CD14-positive monocyte (primary cell): Measurements from ENCODE around the gene DIPK2A. TPM values are rescaled to one million over a fixed set of nuclear protein-coding genes. Genes with fewer than 3 reads are reported as not detected.

ENCODE experiments used
- DNase-seq, 3 donors: peaks; one replicate each; pipeline ENCODE4 v3.0.0-alpha.2; 2011 to 2022
- H2AFZ ChIP-seq: 2 replicates; pipeline ENCODE4 v1.6.0; 2012; ENCODE audit warnings: mild to moderate bottlenecking, low read depth, low read length, inconsistent platforms; ENCODE audit not compliant: insufficient read depth, poor library complexity, severe bottlenecking
- H3K27ac ChIP-seq, 2 donors: 1 replicate in 1 of 2; 2 replicates in 1 of 2; pipeline ENCODE4 v1.5.1; 2012 to 2013; ENCODE audit warnings: low read length in 2 of 2, control low read depth in 1 of 2, inconsistent platforms in 1 of 2, low read depth in 1 of 2, mild to moderate bottlenecking in 1 of 2
- H3K27me3 ChIP-seq, 2 donors: one replicate each; pipeline versions ENCODE4 v1.6.0 to v1.6.1; 2011 to 2013; ENCODE audit warnings: low read length in 2 of 2; ENCODE audit not compliant: control insufficient read depth in 2 of 2, insufficient read depth in 2 of 2
- H3K36me3 ChIP-seq, 2 donors: replicated peaks in 1 of 2; 1 replicate in 1 of 2; 2 replicates in 1 of 2; pipeline versions ENCODE4 v1.5.1 to v1.6.1; 2012 to 2013; ENCODE audit warnings: low read length in 2 of 2, control low read depth in 1 of 2, inconsistent platforms in 1 of 2, mild to moderate bottlenecking in 1 of 2; ENCODE audit not compliant: insufficient read depth in 2 of 2, control insufficient read depth in 1 of 2
- H3K4me1 ChIP-seq, 2 donors: 1 replicate in 1 of 2; 2 replicates in 1 of 2; pipeline versions ENCODE4 v1.5.1 to v1.6.1; 2012 to 2013; ENCODE audit warnings: low read length in 2 of 2, control low read depth in 1 of 2, inconsistent platforms in 1 of 2, mild to moderate bottlenecking in 1 of 2, moderate library complexity in 1 of 2; ENCODE audit not compliant: insufficient read depth in 2 of 2, control insufficient read depth in 1 of 2
- H3K4me2 ChIP-seq: replicated peaks from 2 replicates; pipeline ENCODE3; 2012; ENCODE audit warnings: low read length, moderate library complexity, mild to moderate bottlenecking; ENCODE audit not compliant: poor library complexity, severe bottlenecking; ENCODE audit errors: extremely low read depth
- H3K4me3 ChIP-seq, 3 experiments: fragments of 200-600 bp in 1 of 3; sonication (generic) in 1 of 3; replicated peaks in 1 of 3; 1 replicate in 2 of 3; 2 replicates in 1 of 3; pipeline ENCODE4 v1.5.1; 2011 to 2013; ENCODE audit warnings: low read length in 3 of 3, mild to moderate bottlenecking in 3 of 3, control low read depth in 2 of 3, low read depth in 2 of 3, inconsistent platforms in 1 of 3, moderate library complexity in 1 of 3
- H3K79me2 ChIP-seq: 2 replicates; pipeline ENCODE4 v1.6.0; 2012; ENCODE audit warnings: mild to moderate bottlenecking, control low read depth, inconsistent platforms, low read length, moderate library complexity; ENCODE audit not compliant: insufficient read depth
- H3K9ac ChIP-seq: 2 replicates; pipeline ENCODE4 v1.6.0; 2017; ENCODE audit warnings: low read length, mild to moderate bottlenecking; ENCODE audit not compliant: insufficient read depth, poor library complexity, severe bottlenecking
- H3K9me3 ChIP-seq, 2 donors: replicated peaks in 1 of 2; 1 replicate in 1 of 2; 2 replicates in 1 of 2; pipeline versions ENCODE4 v1.5.1 to v1.6.1; 2012 to 2013; ENCODE audit warnings: low read length in 2 of 2, control low read depth in 1 of 2; ENCODE audit not compliant: control insufficient read depth in 1 of 2, insufficient read depth in 1 of 2
- H4K20me1 ChIP-seq: 2 replicates; pipeline ENCODE4 v1.6.0; 2012; ENCODE audit warnings: mild to moderate bottlenecking, low read length, control low read depth, moderate library complexity; ENCODE audit not compliant: insufficient read depth
- H3K27ac Mint-ChIP-seq, 7 donors: one replicate each; pipeline ENCODE4 v1.8.0; 2020; ENCODE audit warnings: mild to moderate bottlenecking in 7 of 7, mixed read lengths in 7 of 7, moderate library complexity in 6 of 7, inconsistent platforms in 2 of 7
- H3K27me3 Mint-ChIP-seq, 3 donors: one replicate each; pipeline ENCODE4 v1.8.0; 2021 to 2022; ENCODE audit warnings: low read depth in 3 of 3, mild to moderate bottlenecking in 3 of 3, mixed read lengths in 3 of 3, moderate library complexity in 3 of 3, inconsistent platforms in 1 of 3
- H3K36me3 Mint-ChIP-seq, 2 donors: one replicate each; pipeline ENCODE4 v1.8.0; 2020; ENCODE audit warnings: mixed read lengths in 2 of 2, inconsistent platforms in 1 of 2, mild to moderate bottlenecking in 1 of 2
- H3K4me1 Mint-ChIP-seq: one replicate; pipeline ENCODE4 v1.8.0; 2020; ENCODE audit warnings: mild to moderate bottlenecking, mixed read lengths
- H3K4me3 Mint-ChIP-seq, 2 donors: one replicate each; pipeline ENCODE4 v1.8.0; 2020; ENCODE audit warnings: mild to moderate bottlenecking in 2 of 2, mixed read lengths in 2 of 2, moderate library complexity in 1 of 2
- H3K9me3 Mint-ChIP-seq, 7 donors: one replicate each; pipeline ENCODE4 v1.8.0; 2020 to 2022; ENCODE audit warnings: mixed read lengths in 7 of 7, mild to moderate bottlenecking in 6 of 7, moderate library complexity in 6 of 7, inconsistent platforms in 2 of 7
- WGBS: methylation state at CpG from one replicate; pipeline ENCODE4 v1.1.5; 2013; ENCODE audit warnings: missing lambda C conversion rate; ENCODE audit not compliant: insufficient coverage; 5-methylcytosine and 5-hydroxymethylcytosine counted together
- intact Hi-C, 2 donors: fragments of 100-400 bp; cut with micrococcal nuclease; formaldehyde crosslinking; loops; one replicate each; pipeline versions ENCODE4 v1.15.0 to v1.15.1; 2023
- polyA plus RNA-seq, 3 donors: library from polyadenylated mRNA; depleted of rRNA in 1 of 3; unstranded in 2 of 3; stranded (reverse) in 1 of 3; fragments of 300-500 nt in 2 of 3; fragments of >200 nt in 1 of 3; fragmentation: Illumina TruSeq in 2 of 3; gene quantifications; 1 replicate in 2 of 3; 2 replicates in 1 of 3; pipeline ENCODE4 v1.2.3, GENCODE V29; 2012 to 2021
- TF ChIP-seq, protein P1 (sequence below): fragments of 200-600 bp; IDR thresholded peaks from one replicate; pipeline ENCODE4 v1.8.0; 2022; ENCODE audit warnings: antibody characterized with exemption, mild to moderate bottlenecking

The DIPK2A gene
- polyA plus RNA-seq, 3 donors, result 15.4 to 26.9 (median 21.4) TPM

- no peaks in the 10 kb centered on the region for H3K79me2 ChIP-seq
- peaks cover 0 to 2% (median 0%) of the 10 kb centered on the region in 3 donors for H3K27me3 Mint-ChIP-seq
- TF ChIP-seq, protein P1, sequence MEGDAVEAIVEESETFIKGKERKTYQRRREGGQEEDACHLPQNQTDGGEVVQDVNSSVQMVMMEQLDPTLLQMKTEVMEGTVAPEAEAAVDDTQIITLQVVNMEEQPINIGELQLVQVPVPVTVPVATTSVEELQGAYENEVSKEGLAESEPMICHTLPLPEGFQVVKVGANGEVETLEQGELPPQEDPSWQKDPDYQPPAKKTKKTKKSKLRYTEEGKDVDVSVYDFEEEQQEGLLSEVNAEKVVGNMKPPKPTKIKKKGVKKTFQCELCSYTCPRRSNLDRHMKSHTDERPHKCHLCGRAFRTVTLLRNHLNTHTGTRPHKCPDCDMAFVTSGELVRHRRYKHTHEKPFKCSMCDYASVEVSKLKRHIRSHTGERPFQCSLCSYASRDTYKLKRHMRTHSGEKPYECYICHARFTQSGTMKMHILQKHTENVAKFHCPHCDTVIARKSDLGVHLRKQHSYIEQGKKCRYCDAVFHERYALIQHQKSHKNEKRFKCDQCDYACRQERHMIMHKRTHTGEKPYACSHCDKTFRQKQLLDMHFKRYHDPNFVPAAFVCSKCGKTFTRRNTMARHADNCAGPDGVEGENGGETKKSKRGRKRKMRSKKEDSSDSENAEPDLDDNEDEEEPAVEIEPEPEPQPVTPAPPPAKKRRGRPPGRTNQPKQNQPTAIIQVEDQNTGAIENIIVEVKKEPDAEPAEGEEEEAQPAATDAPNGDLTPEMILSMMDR, result no peak
- H3K27ac ChIP-seq, result no peak overlapping the region
- no peak overlapping the region for H3K4me3 ChIP-seq
- H3K9me3 ChIP-seq, result no peaks in the 10 kb centered on the region
- 83% methylated on average over 1 of the region's 1 CpG for WGBS
- H2AFZ ChIP-seq, result no peak overlapping the region
- no peaks in the 10 kb centered on the region for H3K4me1 Mint-ChIP-seq
- H3K4me3 Mint-ChIP-seq, result no peak overlapping the region
- H3K36me3 ChIP-seq, result no peaks in the 10 kb centered on the region
- H3K27me3 ChIP-seq, result no peaks in the 10 kb centered on the region
- no peak overlapping the region for H3K9ac ChIP-seq
- no peak overlapping the region for H3K27ac Mint-ChIP-seq
- H3K9me3 Mint-ChIP-seq, result peaks cover 0 to 8% (median 6%) of the 10 kb centered on the region in 7 donors
- H4K20me1 ChIP-seq, result no peaks in the 10 kb centered on the region
- no peaks in the 10 kb centered on the region for H3K4me1 ChIP-seq
- no peaks in the 10 kb centered on the region for H3K36me3 Mint-ChIP-seq
- intact Hi-C loops, result no loop called here
- H3K4me2 ChIP-seq, result no peak overlapping the region
- DNase-seq, result no peak
These were observed 35.9 kb upstream of the DIPK2A start for GRCh38 chr3:143935678-143936077.

- Histone ChIP-seq H3K4me1 (no peaks in the 10 kb centered on the region), H4K20me1 (no peaks in the 10 kb centered on the region), H3K4me2 (no peak overlapping the region), H3K27me3 (no peaks in the 10 kb centered on the region), H3K79me2 (no peaks in the 10 kb centered on the region), H3K9ac (no peak overlapping the region), H2AFZ (no peak overlapping the region), H3K27ac (no peak overlapping the region), H3K9me3 (no peaks in the 10 kb centered on the region), H3K36me3 (no peaks in the 10 kb centered on the region), H3K4me3 (no peak overlapping the region)
- no peak for DNase-seq
- Mint-ChIP-seq H3K4me1 (no peaks in the 10 kb centered on the region), H3K27ac (no peak overlapping the region), H3K27me3 (no peaks in the 10 kb centered on the region), H3K36me3 (no peaks in the 10 kb centered on the region), H3K4me3 (no peak overlapping the region), H3K9me3 (peaks cover 0 to 4% (median 0%) of the 10 kb centered on the region in 7 donors)
- TF ChIP-seq, protein P1, result no peak
- WGBS, result no CpG with 5 or more reads among the region's 2 CpGs
- intact Hi-C loops, result no loop called here
These were observed 20.8 kb upstream of the DIPK2A start for GRCh38 chr3:143950810-143951209.
